ENCODE data around the gene CFDP1.

DNA sequence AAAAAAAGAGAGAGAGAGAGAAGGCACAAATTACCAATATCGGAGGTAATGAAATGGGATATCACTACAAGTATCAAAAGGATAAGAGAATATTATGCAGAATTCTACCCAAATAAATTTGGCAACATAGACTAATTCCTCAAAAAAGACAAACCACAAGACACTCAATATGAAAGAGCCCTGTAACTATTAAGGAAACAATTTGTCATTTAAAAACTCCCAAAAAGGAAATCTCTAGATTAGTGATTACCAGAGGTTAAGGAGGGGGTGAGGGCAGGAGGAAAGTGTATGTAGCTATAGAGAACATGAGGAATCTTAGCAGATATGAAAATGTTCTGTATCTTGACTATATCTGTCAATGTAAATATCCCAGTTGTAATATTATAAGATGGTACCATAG lies 54.0 kb downstream of the CFDP1 start:
- no peak for TF ChIP-seq CTCF (conservative IDR thresholded peaks at IDR 0.05 in 1 of 2, IDR thresholded peaks at IDR 0.05 in 1 of 2; ENCODE audit: low read depth in 1 of 2, low read length in 2 of 2)
- no peak for TF ChIP-seq EZH2 (IDR thresholded peaks at IDR 0.05; ENCODE audit: low read length, missing control alignments)

All from fibroblast of lung (primary cell).